AG09319 (cell line): ENCODE results near the gene UCN2.

Experiments used
- DNase-seq: peaks from one replicate; pipeline ENCODE4 v3.0.0-alpha.2; 2010; ENCODE audit warnings: low read depth; ENCODE audit errors: extremely low read depth
- TF ChIP-seq, protein P1 (sequence below): IDR thresholded peaks from 2 replicates; pipeline ENCODE4 v1.5.1; 2011; ENCODE audit warnings: low read depth, mild to moderate bottlenecking, inconsistent platforms, low read length, moderate library complexity

The UCN2 gene

GRCh38 chr3:48561045-48561736, 2.4 kb downstream of the UCN2 start:
- no peak for DNase-seq
- TF ChIP-seq, protein P1, sequence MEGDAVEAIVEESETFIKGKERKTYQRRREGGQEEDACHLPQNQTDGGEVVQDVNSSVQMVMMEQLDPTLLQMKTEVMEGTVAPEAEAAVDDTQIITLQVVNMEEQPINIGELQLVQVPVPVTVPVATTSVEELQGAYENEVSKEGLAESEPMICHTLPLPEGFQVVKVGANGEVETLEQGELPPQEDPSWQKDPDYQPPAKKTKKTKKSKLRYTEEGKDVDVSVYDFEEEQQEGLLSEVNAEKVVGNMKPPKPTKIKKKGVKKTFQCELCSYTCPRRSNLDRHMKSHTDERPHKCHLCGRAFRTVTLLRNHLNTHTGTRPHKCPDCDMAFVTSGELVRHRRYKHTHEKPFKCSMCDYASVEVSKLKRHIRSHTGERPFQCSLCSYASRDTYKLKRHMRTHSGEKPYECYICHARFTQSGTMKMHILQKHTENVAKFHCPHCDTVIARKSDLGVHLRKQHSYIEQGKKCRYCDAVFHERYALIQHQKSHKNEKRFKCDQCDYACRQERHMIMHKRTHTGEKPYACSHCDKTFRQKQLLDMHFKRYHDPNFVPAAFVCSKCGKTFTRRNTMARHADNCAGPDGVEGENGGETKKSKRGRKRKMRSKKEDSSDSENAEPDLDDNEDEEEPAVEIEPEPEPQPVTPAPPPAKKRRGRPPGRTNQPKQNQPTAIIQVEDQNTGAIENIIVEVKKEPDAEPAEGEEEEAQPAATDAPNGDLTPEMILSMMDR = peak; percentile 37

DNA sequence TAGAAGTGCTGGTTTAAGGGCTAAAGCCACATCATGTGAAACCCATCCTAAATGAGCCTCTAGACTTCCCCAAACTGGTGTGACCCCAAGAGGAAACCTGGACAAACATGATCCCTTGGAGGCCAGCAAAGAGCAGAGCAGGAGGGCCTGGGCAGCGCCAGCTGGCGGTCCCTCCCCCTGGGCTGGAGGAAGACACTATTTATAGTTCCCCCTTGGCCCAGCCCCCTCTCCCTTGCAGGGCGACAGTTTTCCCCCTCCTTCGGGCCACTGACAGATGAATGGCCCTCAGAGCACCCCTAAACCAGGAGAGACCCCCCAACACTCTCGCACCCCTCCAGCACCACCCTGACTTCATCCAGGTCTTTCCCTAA, 2.9 kb downstream of the UCN2 start:
- TF ChIP-seq, protein P1 = no peak
- DNase-seq = no peak

DNA sequence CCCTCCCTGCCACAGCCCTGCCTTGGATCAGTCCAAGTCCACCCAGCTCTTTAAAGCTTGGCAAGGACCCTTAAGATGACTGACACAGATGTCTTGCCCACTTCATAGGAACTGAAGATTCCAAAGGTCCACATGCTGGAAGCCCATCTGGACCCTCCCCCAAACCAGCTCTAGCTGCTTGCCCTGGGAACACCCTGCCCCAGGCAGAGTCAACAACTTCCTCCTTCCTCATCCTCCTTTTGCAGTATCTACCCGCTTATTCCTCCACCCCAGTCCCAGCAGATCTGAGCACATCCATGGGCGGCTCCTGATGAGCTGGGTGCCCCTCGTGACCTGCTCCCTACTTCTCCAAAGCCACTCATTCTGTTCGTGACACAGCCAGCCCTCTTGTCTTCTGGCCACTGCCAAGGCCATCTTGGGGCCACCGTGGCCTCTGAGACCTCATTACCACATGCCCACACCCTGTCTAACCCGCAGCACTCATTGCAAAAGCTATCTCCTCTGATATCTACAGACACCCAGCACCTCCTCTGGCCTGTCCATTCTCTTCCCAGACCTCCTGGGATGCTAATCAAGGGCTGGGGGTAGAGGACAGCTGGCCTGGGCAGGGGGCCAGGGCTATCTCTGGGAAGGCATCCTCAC, 5.0 kb downstream of the UCN2 start:
- DNase-seq = no peak

DNA sequence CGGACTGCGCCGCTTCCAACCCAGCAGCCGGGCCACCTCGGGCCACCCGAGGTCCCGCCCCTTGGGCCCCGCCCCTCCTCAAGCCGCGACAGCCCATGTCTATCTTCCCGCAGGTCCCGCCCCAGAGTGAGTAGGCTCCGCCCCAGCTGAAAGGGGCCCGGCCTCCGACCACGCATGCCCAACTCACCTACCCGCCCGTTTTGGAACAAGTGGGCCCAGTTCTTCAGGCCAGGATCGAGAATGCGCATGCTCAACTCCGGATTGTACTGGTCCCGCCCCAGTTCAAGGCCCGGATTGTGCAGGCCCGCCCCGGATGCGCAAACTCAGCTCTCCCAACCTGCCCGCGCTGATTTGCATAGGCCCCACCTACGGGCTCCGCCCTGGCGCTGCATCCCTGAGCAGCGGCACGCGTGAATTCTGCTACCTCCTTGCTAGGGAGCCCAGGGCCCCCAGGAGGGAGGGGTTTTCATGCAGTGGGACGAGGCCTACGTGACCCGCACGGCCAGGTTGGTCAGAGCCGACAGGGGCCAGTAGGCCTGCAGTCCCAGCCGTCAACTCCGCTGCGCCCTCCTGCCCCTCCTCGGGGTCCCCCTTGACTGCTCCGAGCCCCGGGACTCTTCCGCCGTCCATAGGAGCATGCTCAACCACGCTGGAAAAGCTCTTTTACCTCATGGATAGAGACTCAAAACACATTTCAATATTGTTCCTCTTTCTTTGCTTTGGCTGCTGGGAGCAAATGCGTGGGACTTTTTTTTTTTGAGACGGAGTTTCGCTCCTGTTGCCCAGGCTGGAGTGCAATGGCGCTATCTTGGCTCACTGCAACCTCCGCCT, 6.6 kb downstream of the UCN2 start, which contains the start of gene PFKFB4:
TSS of gene PFKFB4 (minus strand) at position 8 of the 831 bp plus-strand sequence. CDS start 26 bp downstream, outside the sequence.
- peak; percentile 99 for DNase-seq
- TF ChIP-seq, protein P1 = no peak; the same call in 1 of the 2 replicates

More for the DNA sequence above, 5.0 kb downstream of the UCN2 start:
- TF ChIP-seq, protein P1 = no peak

DNA sequence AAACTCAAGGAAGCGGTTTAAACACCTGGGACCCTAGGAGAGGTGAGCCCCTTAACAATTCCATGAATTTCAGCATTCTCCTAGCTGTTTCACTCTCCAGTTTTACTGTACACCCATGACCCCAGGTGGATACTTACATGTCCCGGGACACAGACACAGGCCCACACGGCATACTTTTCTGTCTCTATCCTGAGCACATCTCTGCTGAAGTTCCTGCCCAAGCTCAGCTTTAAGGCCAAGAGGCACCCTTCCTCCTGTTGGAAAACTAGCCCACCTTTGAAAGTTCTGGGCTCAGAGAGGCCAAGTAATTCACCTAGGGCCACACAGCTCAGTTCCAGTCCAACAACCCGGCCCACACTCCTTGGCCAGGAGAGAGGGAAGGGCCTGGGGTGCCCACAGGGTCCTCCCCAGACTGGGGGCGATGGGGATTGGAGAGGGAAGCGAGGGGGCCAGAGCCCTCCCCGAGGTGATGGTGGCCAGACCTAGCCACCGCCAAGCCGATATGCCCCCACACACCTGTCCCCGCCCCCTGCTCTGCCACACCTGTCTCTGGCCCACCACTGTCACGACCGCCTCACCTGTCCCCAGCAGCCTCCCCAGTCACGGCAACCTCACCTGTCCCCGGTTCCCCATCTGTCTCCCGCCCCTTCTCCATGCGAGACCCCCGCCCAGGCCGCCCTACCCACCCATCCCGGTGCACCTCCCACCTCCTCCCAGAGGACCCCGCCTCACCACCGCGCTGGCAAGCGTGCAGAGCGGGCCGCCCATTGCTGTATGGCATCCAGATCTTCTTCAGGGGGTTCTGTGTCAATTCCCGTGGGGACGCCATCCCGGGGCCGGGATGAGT, 7.4 kb downstream of the UCN2 start:
- TF ChIP-seq, protein P1 = no peak
- DNase-seq = no peak

- DNase-seq = no peak
Observed at GRCh38 chr3:48555231-48555948, 8.2 kb downstream of the UCN2 start.

More at GRCh38 chr3:48555231-48555948, 8.2 kb downstream of the UCN2 start:
- TF ChIP-seq, protein P1 = no peak
